PFSK-1 (cell line): ENCODE data around the gene DPF1.

Experiments
- FOXP2 ChIP-seq: optimal IDR thresholded peaks from 2 replicates; pipeline ENCODE3; 2011; ENCODE audit warnings: borderline replicate concordance, control low read depth, inconsistent platforms; ENCODE audit not compliant: insufficient read depth; ENCODE audit errors: extremely low read length, extremely low read depth
- POLR2AphosphoS5 ChIP-seq: IDR thresholded peaks from 2 replicates; pipeline ENCODE4 v1.6.1; 2012; ENCODE audit warnings: low read depth, mild to moderate bottlenecking, control low read depth, low read length, moderate library complexity
- REST ChIP-seq, 2 experiments: IDR thresholded peaks; 2 replicates each; pipeline versions ENCODE4 v1.6.1 to v1.8.0; 2011 to 2012; ENCODE audit warnings: low read depth in 2 of 2, low read length in 2 of 2, control low read depth in 1 of 2, inconsistent platforms in 1 of 2, mild to moderate bottlenecking in 1 of 2, moderate library complexity in 1 of 2; ENCODE audit not compliant: insufficient read depth in 1 of 2
- SIN3A ChIP-seq: IDR thresholded peaks from 2 replicates; pipeline ENCODE4 v1.6.1; 2012; ENCODE audit warnings: mild to moderate bottlenecking, low read length, moderate library complexity, borderline replicate concordance; ENCODE audit not compliant: insufficient read depth
- TAF1 ChIP-seq: IDR thresholded peaks from 2 replicates; pipeline ENCODE4 v1.6.1; 2012; ENCODE audit warnings: low read length, control low read depth, borderline replicate concordance; ENCODE audit not compliant: insufficient read depth

Gene DPF1

GRCh38 chr19:38263689-38264485 lies 39.9 kb upstream of the DPF1 start:
- TF ChIP-seq FOXP2 (no peak), SIN3A (no peak), TAF1 (no peak), REST (IDR thresholded peaks at IDR 0.05; ENCODE audit: insufficient read depth in 1 of 2, low read depth in 2 of 2, low read length in 2 of 2) (no peak), POLR2AphosphoS5 (no peak)

- no peak for TF ChIP-seq TAF1
- TF ChIP-seq SIN3A = no peak
- TF ChIP-seq POLR2AphosphoS5 = no peak
- TF ChIP-seq FOXP2 = no peak
- no peak for TF ChIP-seq REST (IDR thresholded peaks at IDR 0.05; ENCODE audit: insufficient read depth in 1 of 2, low read depth in 2 of 2, low read length in 2 of 2)
These were observed 38.7 kb upstream of the DPF1 start for GRCh38 chr19:38262585-38263268.

GRCh38 chr19:38255383-38256014 lies 31.5 kb upstream of the DPF1 start:
- TF ChIP-seq FOXP2 = no peak
- TF ChIP-seq POLR2AphosphoS5 = no peak
- no peak for TF ChIP-seq REST (IDR thresholded peaks at IDR 0.05; ENCODE audit: insufficient read depth in 1 of 2, low read depth in 2 of 2, low read length in 2 of 2)
- no peak for TF ChIP-seq TAF1
- TF ChIP-seq SIN3A = no peak

- TF ChIP-seq TAF1 (no peak), REST (IDR thresholded peaks at IDR 0.05; ENCODE audit: insufficient read depth in 1 of 2, low read depth in 2 of 2, low read length in 2 of 2) (no peak), FOXP2 (no peak), POLR2AphosphoS5 (no peak), SIN3A (no peak)
These were observed 29.8 kb upstream of the DPF1 start for GRCh38 chr19:38253788-38254187.
